Measurements from ENCODE around the gene NUP210. TPM values are rescaled to one million over a fixed set of nuclear protein-coding genes. Genes with fewer than 3 reads are reported as not detected.
A peak's percentile ranks its signal among the peaks of the same experiment; 100 is the strongest.

Gene NUP210
- 3.3 TPM for total RNA-seq
- polyA plus RNA-seq, result 1.8 TPM

GRCh38 chr3:13420045-13420830, at the start of gene NUP210:
TSS of gene NUP210 (minus strand) at chr3:13420322. CDS start at chr3:13420226, 96 bp downstream.
- peak within 1 kb of the TSS; percentile 40 for H3K27ac ChIP-seq (ENCODE audit: low read depth)
- no peaks in the 10 kb centered on the region for H3K4me1 ChIP-seq (ENCODE audit: insufficient read depth)
- H3K4me3 ChIP-seq (ENCODE audit: low read depth, low read length), result peak within 1 kb of the TSS; percentile 69
- 2% methylated on average over 90 of the region's 90 CpGs for WGBS
- DNase-seq (ENCODE audit: extremely low spot score), result no peak
- no peaks in the 10 kb centered on the region for H3K36me3 ChIP-seq (ENCODE audit: insufficient read depth)

GRCh38 chr3:13466781-13467180, 46.7 kb upstream of the NUP210 start:
- 77% methylated on average over 4 of the region's 4 CpGs for WGBS
- no peak for DNase-seq (ENCODE audit: extremely low spot score)
- no peaks in the 10 kb centered on the region for H3K4me1 ChIP-seq (ENCODE audit: insufficient read depth)
- H3K4me3 ChIP-seq (ENCODE audit: low read depth, low read length), result no peak overlapping the region
- no peak overlapping the region for H3K27ac ChIP-seq (ENCODE audit: low read depth)
- no peaks in the 10 kb centered on the region for H3K36me3 ChIP-seq (ENCODE audit: insufficient read depth)

- Histone ChIP-seq H3K4me3 (ENCODE audit: low read depth, low read length) (no peak overlapping the region), H3K36me3 (ENCODE audit: insufficient read depth) (no peaks in the 10 kb centered on the region), H3K4me1 (ENCODE audit: insufficient read depth) (no peaks in the 10 kb centered on the region), H3K27ac (ENCODE audit: low read depth) (no peak overlapping the region)
- DNase-seq (ENCODE audit: extremely low spot score), result no peak
- 46% methylated on average over 4 of the region's 4 CpGs for WGBS
Measured at GRCh38 chr3:13465236-13465873, 45.2 kb upstream of the NUP210 start.

DNA sequence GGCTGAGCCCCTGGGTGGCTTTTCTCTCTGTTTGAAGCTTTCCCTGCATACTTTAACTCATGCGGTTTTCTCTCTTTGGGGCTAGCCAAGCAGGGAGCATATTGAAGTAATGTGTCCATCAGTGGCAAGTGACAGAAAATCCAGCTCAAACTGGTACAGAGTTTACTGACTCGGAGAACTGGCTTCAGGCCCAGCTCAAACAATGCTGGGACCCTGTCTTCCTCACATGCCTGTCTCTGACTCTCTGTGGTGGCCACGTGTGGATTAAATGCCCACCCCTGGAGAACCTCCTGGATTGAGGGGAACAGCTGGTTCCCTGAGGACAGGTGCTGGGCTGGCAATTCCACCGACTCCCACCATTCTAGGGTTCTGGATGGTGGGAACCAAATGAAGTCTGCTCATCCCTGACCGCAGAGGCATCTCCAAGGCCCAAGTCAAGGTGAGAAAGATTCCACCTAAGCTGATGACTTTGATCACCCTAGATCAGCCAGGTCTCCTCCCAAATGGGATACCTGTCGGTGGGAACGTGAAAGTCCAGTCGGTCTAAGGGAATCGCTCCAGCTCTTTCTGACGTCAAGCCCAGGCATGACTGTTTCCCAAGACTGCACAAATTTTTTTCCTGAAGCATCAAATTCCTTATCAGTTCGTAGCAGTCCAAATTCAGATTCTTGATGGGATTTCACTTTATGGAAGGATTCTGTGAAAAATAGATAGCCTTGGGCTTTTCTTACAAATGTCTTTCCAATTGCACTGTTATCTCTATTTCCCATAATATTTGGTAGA, 43.7 kb upstream of the NUP210 start:
- H3K36me3 ChIP-seq (ENCODE audit: insufficient read depth), result no peaks in the 10 kb centered on the region
- no peaks in the 10 kb centered on the region for H3K4me1 ChIP-seq (ENCODE audit: insufficient read depth)
- DNase-seq (ENCODE audit: extremely low spot score), result no peak
- H3K4me3 ChIP-seq (ENCODE audit: low read depth, low read length), result no peak overlapping the region
- 71% methylated on average over 11 of the region's 11 CpGs for WGBS
- H3K27ac ChIP-seq (ENCODE audit: low read depth), result no peak overlapping the region

DNA sequence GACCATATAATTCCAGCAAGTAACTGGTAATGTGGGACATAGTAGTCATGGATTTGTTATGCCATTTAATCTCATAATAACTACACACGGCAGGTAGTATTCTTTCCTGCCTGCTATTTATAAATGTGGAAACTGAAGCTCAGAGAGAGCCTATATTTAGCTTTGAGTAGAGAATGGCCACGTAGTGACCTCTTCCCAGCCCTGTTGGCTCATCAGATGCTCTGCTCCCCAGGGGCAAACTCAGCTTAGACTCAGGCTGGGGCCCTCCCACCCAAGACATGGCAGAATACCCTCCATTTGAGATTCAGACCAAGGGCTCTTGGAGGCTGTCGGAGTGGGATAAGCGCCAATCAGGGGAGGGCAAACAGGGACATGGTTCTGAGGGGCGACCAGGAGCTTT, 42.7 kb upstream of the NUP210 start:
- WGBS, result 62% methylated on average over 5 of the region's 5 CpGs
- Histone ChIP-seq H3K4me3 (ENCODE audit: low read depth, low read length) (no peak overlapping the region), H3K4me1 (ENCODE audit: insufficient read depth) (no peaks in the 10 kb centered on the region), H3K27ac (ENCODE audit: low read depth) (no peak overlapping the region), H3K36me3 (ENCODE audit: insufficient read depth) (no peaks in the 10 kb centered on the region)
- DNase-seq (ENCODE audit: extremely low spot score), result no peak

- no peak for DNase-seq (ENCODE audit: extremely low spot score)
- H3K27ac ChIP-seq (ENCODE audit: low read depth), result no peak overlapping the region
- 87% methylated on average over 8 of the region's 8 CpGs for WGBS
- H3K4me3 ChIP-seq (ENCODE audit: low read depth, low read length), result no peak overlapping the region
- H3K36me3 ChIP-seq (ENCODE audit: insufficient read depth), result no peaks in the 10 kb centered on the region
- no peaks in the 10 kb centered on the region for H3K4me1 ChIP-seq (ENCODE audit: insufficient read depth)
Measured at GRCh38 chr3:13462125-13462629, 42.1 kb upstream of the NUP210 start.

DNA sequence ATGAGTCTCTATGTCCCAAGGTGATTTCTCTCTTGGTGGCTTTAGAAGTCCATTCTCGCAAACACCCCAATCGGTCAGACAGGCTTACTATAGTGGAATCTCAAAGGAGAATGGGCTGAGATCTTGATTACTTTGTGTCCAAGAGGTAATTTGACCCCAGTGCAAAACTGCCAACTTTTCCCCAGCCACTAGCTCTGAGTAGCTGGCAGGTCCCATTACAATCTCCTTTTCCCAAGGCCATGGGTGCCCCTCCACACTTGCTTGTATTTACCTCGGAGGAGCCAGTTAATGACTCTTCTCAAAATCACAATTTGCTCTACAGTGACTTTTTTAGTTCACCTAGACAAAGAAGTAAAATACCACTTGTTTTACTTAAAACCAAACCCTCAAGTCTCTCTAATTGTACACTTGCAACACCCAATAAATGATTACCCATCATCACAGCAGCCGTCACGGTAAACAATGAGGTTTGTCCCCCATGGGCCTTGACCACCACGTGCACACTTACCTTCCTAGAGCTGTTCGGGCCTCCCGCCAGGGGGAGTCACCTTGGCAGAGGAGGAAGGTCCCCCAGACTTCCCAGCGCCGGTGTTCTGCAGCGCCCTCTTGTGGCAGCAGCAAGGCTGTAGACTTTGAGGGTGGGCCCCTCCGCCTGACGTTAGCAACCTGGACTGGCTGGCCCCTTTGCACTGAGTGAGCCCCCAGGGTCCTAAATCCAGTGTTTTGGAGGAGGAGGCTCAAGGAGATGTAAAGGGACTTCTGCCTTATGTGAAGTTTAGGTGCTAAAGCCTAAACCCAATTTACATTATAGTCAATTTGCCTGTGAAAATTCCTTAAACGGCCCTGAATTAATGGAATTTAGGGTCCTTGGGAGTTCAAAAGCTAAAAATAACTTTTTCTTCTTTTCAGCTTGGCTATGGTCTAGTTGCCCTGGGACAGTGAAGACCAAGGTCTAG, 41.3 kb upstream of the NUP210 start:
- no peak overlapping the region for H3K27ac ChIP-seq (ENCODE audit: low read depth)
- WGBS, result 33% methylated on average over 14 of the region's 14 CpGs
- H3K4me1 ChIP-seq (ENCODE audit: insufficient read depth), result no peaks in the 10 kb centered on the region
- DNase-seq (ENCODE audit: extremely low spot score), result no peak
- no peaks in the 10 kb centered on the region for H3K36me3 ChIP-seq (ENCODE audit: insufficient read depth)
- no peak overlapping the region for H3K4me3 ChIP-seq (ENCODE audit: low read depth, low read length)

GRCh38 chr3:13460341-13460736, 40.2 kb upstream of the NUP210 start:
- Histone ChIP-seq H3K4me1 (ENCODE audit: insufficient read depth) (no peaks in the 10 kb centered on the region), H3K36me3 (ENCODE audit: insufficient read depth) (no peaks in the 10 kb centered on the region), H3K27ac (ENCODE audit: low read depth) (no peak overlapping the region), H3K4me3 (ENCODE audit: low read depth, low read length) (no peak overlapping the region)
- WGBS, result 95% methylated on average over 7 of the region's 7 CpGs
- no peak for DNase-seq (ENCODE audit: extremely low spot score)

- no peak overlapping the region for H3K27ac ChIP-seq (ENCODE audit: low read depth)
- WGBS, result 64% methylated on average over 9 of the region's 9 CpGs
Measured at GRCh38 chr3:13459605-13460340, 39.7 kb upstream of the NUP210 start.

DNA sequence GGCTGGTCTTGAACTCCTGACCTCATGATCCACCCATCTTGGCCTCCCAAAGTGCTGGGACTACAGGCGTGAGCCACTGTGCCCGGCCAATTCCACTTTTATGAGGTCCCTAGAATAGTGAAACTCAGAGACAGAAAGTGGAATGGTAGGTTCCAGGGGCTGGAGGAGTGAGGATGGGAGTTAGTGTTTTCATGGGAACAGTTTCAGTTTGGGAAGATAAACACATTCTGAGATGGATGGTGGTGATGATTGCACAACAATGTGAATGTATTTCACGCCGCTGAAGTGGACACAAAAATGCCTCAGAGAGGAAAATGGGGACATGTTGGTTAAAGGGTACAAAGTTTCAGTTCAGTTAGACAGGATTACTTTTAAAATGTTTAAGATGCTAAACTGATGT, 37.5 kb upstream of the NUP210 start:
- no peak overlapping the region for H3K4me3 ChIP-seq (ENCODE audit: low read depth, low read length)
- WGBS, result 80% methylated on average over 4 of the region's 4 CpGs
- no peaks in the 10 kb centered on the region for H3K4me1 ChIP-seq (ENCODE audit: insufficient read depth)
- DNase-seq (ENCODE audit: extremely low spot score), result no peak
- H3K36me3 ChIP-seq (ENCODE audit: insufficient read depth), result no peaks in the 10 kb centered on the region
- no peak overlapping the region for H3K27ac ChIP-seq (ENCODE audit: low read depth)

More at GRCh38 chr3:13459605-13460340, 39.7 kb upstream of the NUP210 start:
- no peak for DNase-seq (ENCODE audit: extremely low spot score)
- Histone ChIP-seq H3K36me3 (ENCODE audit: insufficient read depth) (no peaks in the 10 kb centered on the region), H3K4me1 (ENCODE audit: insufficient read depth) (no peaks in the 10 kb centered on the region), H3K4me3 (ENCODE audit: low read depth, low read length) (no peak overlapping the region)

GRCh38 chr3:13455644-13456043, 35.5 kb upstream of the NUP210 start:
- no peak for DNase-seq (ENCODE audit: extremely low spot score)
- Histone ChIP-seq H3K4me1 (ENCODE audit: insufficient read depth) (no peaks in the 10 kb centered on the region), H3K4me3 (ENCODE audit: low read depth, low read length) (no peak overlapping the region), H3K27ac (ENCODE audit: low read depth) (no peak overlapping the region), H3K36me3 (ENCODE audit: insufficient read depth) (no peaks in the 10 kb centered on the region)
- 65% methylated on average over 6 of the region's 6 CpGs for WGBS
